PC-3 (cell line): ENCODE results near the gene CALM1. TPM values are rescaled to one million over a fixed set of nuclear protein-coding genes. Genes with fewer than 3 reads are reported as not detected.
A peak's percentile ranks its signal among the peaks of the same experiment; 100 is the strongest.

ENCODE experiments used
- ATAC-seq: fragments of 200-7000 bp; cut with Tn5 transposase; 2 replicates; pipeline ENCODE4 v1.9.1; 2020; ENCODE audit warnings: mild to moderate bottlenecking, moderate library complexity
- BruUV-seq: library from RNA; stranded (reverse); fragments of 400-500 nt; replicated peaks from 2 replicates; lab custom pipeline; 2021; lab: Mats Ljungman, UMichigan
- CTCF ChIA-PET: fragments of 300-600 bp; sonication (Branson Sonifier 250); formaldehyde crosslinking; loops from one replicate; lab custom pipeline; 2022; ENCODE audit warnings: antibody characterized with exemption; lab: Charles Lee
- POLR2A ChIA-PET: fragments of 300-600 bp; sonication (Branson Sonifier 250); formaldehyde crosslinking; loops from one replicate; lab custom pipeline; 2022; ENCODE audit warnings: antibody characterized with exemption; ENCODE audit not compliant: unreplicated experiment; lab: Charles Lee
- DNase-seq: peaks from one replicate; pipeline ENCODE4 v3.0.0-alpha.2; 2015
- H2AFZ ChIP-seq: fragments of 300-600 bp; sonication (generic); 2 replicates; pipeline ENCODE4 v1.6.0; 2016; ENCODE audit warnings: antibody characterized with exemption, low read length
- H3F3A ChIP-seq: fragments of 300-600 bp; sonication (generic); one replicate; pipeline ENCODE4 v1.6.0; 2017; ENCODE audit warnings: antibody characterized with exemption, low read length, control low read depth, mild to moderate bottlenecking; ENCODE audit not compliant: unreplicated experiment
- H3K27ac ChIP-seq: fragments of 300-600 bp; sonication (generic); 2 replicates; pipeline ENCODE4 v1.5.1; 2016; ENCODE audit warnings: mild to moderate bottlenecking, low read length
- H3K27me3 ChIP-seq: fragments of 300-600 bp; sonication (generic); 2 replicates; pipeline ENCODE4 v1.6.1; 2016; ENCODE audit warnings: low read length, mixed read lengths
- H3K36me3 ChIP-seq: fragments of 300-600 bp; sonication (generic); 2 replicates; pipeline ENCODE4 v1.6.1; 2016; ENCODE audit warnings: low read depth, mixed run types, low read length, mixed read lengths
- H3K4me1 ChIP-seq: fragments of 300-600 bp; sonication (generic); 2 replicates; pipeline ENCODE4 v1.5.1; 2016; ENCODE audit warnings: low read length; ENCODE audit not compliant: insufficient read depth
- H3K4me2 ChIP-seq: fragments of 300-600 bp; sonication (generic); 2 replicates; pipeline ENCODE4 v1.6.0; 2016; ENCODE audit warnings: low read length
- H3K4me3 ChIP-seq: fragments of 300-600 bp; sonication (generic); 2 replicates; pipeline ENCODE4 v1.5.1; 2016; ENCODE audit warnings: mild to moderate bottlenecking, low read length, mixed read lengths
- H3K79me2 ChIP-seq: fragments of 300-600 bp; sonication (generic); 2 replicates; pipeline ENCODE4 v1.6.1; 2017; ENCODE audit warnings: low read length, mixed read lengths
- H3K9ac ChIP-seq: fragments of 300-600 bp; sonication (generic); 2 replicates; pipeline ENCODE4 v1.6.0; 2016; ENCODE audit warnings: mild to moderate bottlenecking, low read length
- H3K9me2 ChIP-seq: fragments of 300-600 bp; sonication (generic); replicated peaks from 2 replicates; pipeline ENCODE4 v1.6.1; 2016; ENCODE audit warnings: mixed run types, low read length, mixed read lengths
- H3K9me3 ChIP-seq: fragments of 300-600 bp; sonication (generic); 2 replicates; pipeline ENCODE4 v1.6.1; 2016; ENCODE audit warnings: low read length, mixed read lengths
- H4K20me1 ChIP-seq: fragments of 300-600 bp; sonication (generic); 2 replicates; pipeline ENCODE4 v1.6.1; 2016; ENCODE audit warnings: low read length, mixed read lengths
- EZH2 ChIP-seq: fragments of 300-600 bp; sonication (generic); IDR thresholded peaks from one replicate; pipeline ENCODE4 v1.6.1; 2017; ENCODE audit warnings: antibody characterized with exemption, mild to moderate bottlenecking, low read length; ENCODE audit not compliant: unreplicated experiment
- EZH2phosphoT487 ChIP-seq: fragments of 300-600 bp; sonication (generic); IDR thresholded peaks from 2 replicates; pipeline ENCODE4 v1.6.1; 2018; ENCODE audit warnings: mild to moderate bottlenecking, antibody characterized with exemption, low read length, borderline replicate concordance
- intact Hi-C: fragments of 100-400 bp; cut with micrococcal nuclease; formaldehyde crosslinking; loops from 2 replicates; pipeline ENCODE4 v1.9.0; 2023
- total RNA-seq: library from RNA; depleted of rRNA; stranded (reverse); fragments of >200 nt; gene quantifications from 2 replicates; pipeline ENCODE4 v1.2.3, GENCODE V29; 2014
- TF ChIP-seq, protein P1 (sequence below): fragments of 300-600 bp; sonication (generic); conservative IDR thresholded peaks from 2 replicates; pipeline ENCODE4 v1.5.1; 2017; ENCODE audit warnings: antibody characterized with exemption, low read depth, mild to moderate bottlenecking, low read length

Gene CALM1
- total RNA-seq, 1 experiment from 2014 or later, result 1,162 TPM

DNA sequence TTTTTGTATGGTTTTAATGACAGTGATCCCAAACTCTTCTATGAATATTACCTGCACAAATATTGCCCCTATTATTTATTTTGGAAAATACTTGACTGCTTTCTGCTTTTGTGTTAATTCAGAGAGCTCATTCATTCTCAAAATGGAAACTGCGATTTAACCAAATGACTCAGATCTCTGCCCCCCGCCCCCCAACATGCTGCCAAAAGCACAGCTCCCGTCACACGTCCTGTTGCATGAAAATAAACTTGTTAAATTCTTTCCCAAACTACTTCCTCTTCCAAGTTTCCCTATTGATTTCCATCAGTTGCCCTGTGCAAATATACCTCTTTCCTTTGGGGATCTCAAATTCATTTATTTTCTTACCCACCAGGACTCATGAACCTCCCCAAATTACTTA, 47.1 kb upstream of the CALM1 start:
- no peak for TF ChIP-seq EZH2phosphoT487
- TF ChIP-seq, protein P1, sequence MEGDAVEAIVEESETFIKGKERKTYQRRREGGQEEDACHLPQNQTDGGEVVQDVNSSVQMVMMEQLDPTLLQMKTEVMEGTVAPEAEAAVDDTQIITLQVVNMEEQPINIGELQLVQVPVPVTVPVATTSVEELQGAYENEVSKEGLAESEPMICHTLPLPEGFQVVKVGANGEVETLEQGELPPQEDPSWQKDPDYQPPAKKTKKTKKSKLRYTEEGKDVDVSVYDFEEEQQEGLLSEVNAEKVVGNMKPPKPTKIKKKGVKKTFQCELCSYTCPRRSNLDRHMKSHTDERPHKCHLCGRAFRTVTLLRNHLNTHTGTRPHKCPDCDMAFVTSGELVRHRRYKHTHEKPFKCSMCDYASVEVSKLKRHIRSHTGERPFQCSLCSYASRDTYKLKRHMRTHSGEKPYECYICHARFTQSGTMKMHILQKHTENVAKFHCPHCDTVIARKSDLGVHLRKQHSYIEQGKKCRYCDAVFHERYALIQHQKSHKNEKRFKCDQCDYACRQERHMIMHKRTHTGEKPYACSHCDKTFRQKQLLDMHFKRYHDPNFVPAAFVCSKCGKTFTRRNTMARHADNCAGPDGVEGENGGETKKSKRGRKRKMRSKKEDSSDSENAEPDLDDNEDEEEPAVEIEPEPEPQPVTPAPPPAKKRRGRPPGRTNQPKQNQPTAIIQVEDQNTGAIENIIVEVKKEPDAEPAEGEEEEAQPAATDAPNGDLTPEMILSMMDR, result no peak
- no peak for TF ChIP-seq EZH2
- intact Hi-C loops, result no loop called here

GRCh38 chr14:90354551-90355298, 42.1 kb upstream of the CALM1 start:
- no peak overlapping the region for H3K4me2 ChIP-seq
- H3K36me3 ChIP-seq, result no peaks in the 10 kb centered on the region
- H3F3A ChIP-seq, result no peaks in the 10 kb centered on the region
- no peaks in the 10 kb centered on the region for H3K9me2 ChIP-seq
- H4K20me1 ChIP-seq, result no peaks in the 10 kb centered on the region
- ChIA-PET CTCF (no interaction called here), POLR2A (interaction anchor here (0.6 kb wide), 1 partner anchor 274 kb away, joined by 3 read pairs; no protein-coding TSS in a partner anchor)
- no peak overlapping the region for H2AFZ ChIP-seq
- no peaks in the 10 kb centered on the region for H3K79me2 ChIP-seq
- DNase-seq (no peak), ATAC-seq (no peak)
- no peaks in the 10 kb centered on the region for H3K4me1 ChIP-seq
- H3K9ac ChIP-seq, result no peak overlapping the region
- no peak overlapping the region for H3K4me3 ChIP-seq
- TF ChIP-seq EZH2phosphoT487 (no peak), EZH2 (no peak)
- TF ChIP-seq, protein P1, result no peak
- peaks cover 19% of the 10 kb centered on the region for H3K27me3 ChIP-seq
- BruUV-seq, result no TSS peak
- H3K9me3 ChIP-seq, result no peaks in the 10 kb centered on the region
- no peak overlapping the region for H3K27ac ChIP-seq
- intact Hi-C loops, result no loop called here

More for the DNA sequence above, 47.1 kb upstream of the CALM1 start:
- ChIA-PET CTCF (no interaction called here), POLR2A (no interaction called here)
- H3K4me3 ChIP-seq, result no peak overlapping the region
- H2AFZ ChIP-seq, result no peak overlapping the region
- no peak overlapping the region for H3K9ac ChIP-seq
- no peaks in the 10 kb centered on the region for H3K79me2 ChIP-seq
- H3K9me3 ChIP-seq, result no peaks in the 10 kb centered on the region
- no peak overlapping the region for H3K4me2 ChIP-seq
- no peaks in the 10 kb centered on the region for H4K20me1 ChIP-seq
- no peaks in the 10 kb centered on the region for H3K4me1 ChIP-seq
- H3K36me3 ChIP-seq, result no peaks in the 10 kb centered on the region
- no peaks in the 10 kb centered on the region for H3K9me2 ChIP-seq
- no peaks in the 10 kb centered on the region for H3F3A ChIP-seq
- H3K27me3 ChIP-seq, result no peaks in the 10 kb centered on the region
- BruUV-seq, result no TSS peak
- no peak overlapping the region for H3K27ac ChIP-seq
- ATAC-seq (peak; percentile 33; the same call in 1 of the 2 replicates), DNase-seq (no peak)
